CD8-positive, alpha-beta memory T cell (primary cell): Measurements from ENCODE around the gene ZNF592. TPM values are rescaled to one million over a fixed set of nuclear protein-coding genes. Genes with fewer than 3 reads are reported as not detected.

Experiments
- CTCF ChIA-PET: fragments of 350-600 bp; sonication (Branson Sonifier 250); formaldehyde crosslinking; loops from one replicate; lab custom pipeline; 2021; ENCODE audit warnings: antibody characterized with exemption; lab: Charles Lee
- POLR2A ChIA-PET: fragments of 350-600 bp; sonication (Branson Sonifier 250); formaldehyde crosslinking; loops from one replicate; lab custom pipeline; 2021; ENCODE audit warnings: antibody characterized with exemption; lab: Charles Lee
- DNase-seq, 5 donors: peaks; one replicate each; pipeline versions ENCODE4 v3.0.0 to v3.0.0-alpha.2; 2020 to 2022; ENCODE audit warnings: mixed read lengths in 1 of 5
- H3K27ac ChIP-seq: one replicate; pipeline ENCODE4 v1.7.0; 2013; ENCODE audit warnings: low read depth, mild to moderate bottlenecking, low read length, moderate library complexity
- H3K27me3 ChIP-seq: 2 replicates; pipeline ENCODE4 v1.7.0; 2013; ENCODE audit warnings: low read length, mild to moderate bottlenecking; ENCODE audit not compliant: insufficient read depth, poor library complexity, severe bottlenecking
- H3K36me3 ChIP-seq: 2 replicates; pipeline ENCODE4 v1.7.0; 2013; ENCODE audit warnings: mild to moderate bottlenecking, low read length, moderate library complexity; ENCODE audit not compliant: insufficient read depth
- H3K4me1 ChIP-seq: 2 replicates; pipeline ENCODE4 v1.7.0; 2013; ENCODE audit warnings: mild to moderate bottlenecking, low read length, moderate library complexity; ENCODE audit not compliant: insufficient read depth
- H3K4me3 ChIP-seq: 2 replicates; pipeline ENCODE4 v1.7.0; 2013; ENCODE audit warnings: mild to moderate bottlenecking, low read length
- H3K9me3 ChIP-seq: 2 replicates; pipeline ENCODE4 v1.7.0; 2013; ENCODE audit warnings: mild to moderate bottlenecking, low read length
- H3K27ac Mint-ChIP-seq, 8 donors: one replicate each; pipeline ENCODE4 v1.8.0; 2020 to 2021; ENCODE audit warnings: mixed read lengths in 8 of 8, mild to moderate bottlenecking in 6 of 8, inconsistent platforms in 3 of 8, moderate library complexity in 3 of 8
- H3K27me3 Mint-ChIP-seq, 2 donors: one replicate each; pipeline ENCODE4 v1.8.0; 2020 to 2021; ENCODE audit warnings: mixed read lengths in 2 of 2, mild to moderate bottlenecking in 1 of 2, moderate library complexity in 1 of 2
- H3K36me3 Mint-ChIP-seq, 3 donors: one replicate each; pipeline ENCODE4 v1.8.0; 2020 to 2021; ENCODE audit warnings: mixed read lengths in 3 of 3, inconsistent platforms in 1 of 3, mild to moderate bottlenecking in 1 of 3
- H3K4me1 Mint-ChIP-seq, 3 donors: one replicate each; pipeline ENCODE4 v1.8.0; 2020 to 2021; ENCODE audit warnings: mixed read lengths in 3 of 3, inconsistent platforms in 1 of 3, mild to moderate bottlenecking in 1 of 3
- H3K4me3 Mint-ChIP-seq, 7 donors: one replicate each; pipeline ENCODE4 v1.8.0; 2020 to 2021; ENCODE audit warnings: mixed read lengths in 7 of 7, mild to moderate bottlenecking in 6 of 7, moderate library complexity in 4 of 7, inconsistent platforms in 2 of 7
- H3K9me3 Mint-ChIP-seq, 5 donors: one replicate each; pipeline ENCODE4 v1.8.0; 2020 to 2022; ENCODE audit warnings: mixed read lengths in 5 of 5, mild to moderate bottlenecking in 3 of 5, moderate library complexity in 2 of 5, inconsistent platforms in 1 of 5
- polyA plus RNA-seq: library from polyadenylated mRNA; unstranded; fragments of 300-500 nt; fragmentation: Illumina TruSeq; gene quantifications from one replicate; pipeline ENCODE4 v1.2.3, GENCODE V29; 2021
- total RNA-seq, 2 experiments: library from RNA; stranded (reverse); gene quantifications; one replicate each; pipeline ENCODE4 v1.2.3, GENCODE V29; 2021

Gene ZNF592
- total and polyA plus RNA-seq, 3 experiments from 2014 or later, result 10.4 to 33.1 (median 31.2) TPM

- POLR2A ChIA-PET, result interaction anchor here (0.8 to 4.8 kb wide), 11 partner anchors 10 to 265 kb away, joined by 3 to 75 read pairs (median 4); partner anchors contain the start of genes NMB, WDR73, ZNF592 and ZSCAN2
- no peaks in the 10 kb centered on the region for H3K9me3 Mint-ChIP-seq
Observed at GRCh38 chr15:84715441-84716035, 32.9 kb upstream of the ZNF592 start.

GRCh38 chr15:84716036-84716732 is 32.2 kb upstream of the ZNF592 start, which contains the start of gene SEC11A:
TSS of gene SEC11A (minus strand) at chr15:84716139. CDS start at chr15:84716075, 64 bp downstream.
- ChIA-PET POLR2A (interaction anchor here (0.8 to 4.8 kb wide), 13 partner anchors 9 to 265 kb away, joined by 3 to 75 read pairs (median 4); partner anchors contain the start of genes NMB, WDR73, ZNF592 and ZSCAN2), CTCF (interaction anchor here (0.7 to 5.7 kb wide), 15 partner anchors 8 to 118 kb away, joined by 3 to 33 read pairs (median 5); partner anchors contain the start of genes NMB, WDR73 and ZNF592)
- no peaks in the 10 kb centered on the region for H3K36me3 ChIP-seq
- Mint-ChIP-seq H3K4me1 (peaks cover 38 to 69% (median 60%) of the 10 kb centered on the region in 3 donors), H3K36me3 (peaks cover 0 to 30% (median 0%) of the 10 kb centered on the region in 3 donors), H3K27ac (peak within 1 kb of the TSS; percentile 93 to 100 (median 96)), H3K9me3 (no peaks in the 10 kb centered on the region), H3K4me3 (peak within 1 kb of the TSS; percentile 92 to 98 (median 95)), H3K27me3 (no peaks in the 10 kb centered on the region)
- H3K27ac ChIP-seq, result peak within 1 kb of the TSS; percentile 94
- peak; percentile 88 to 95 (median 89) for DNase-seq
- peak within 1 kb of the TSS; percentile 99 for H3K4me3 ChIP-seq
- H3K9me3 ChIP-seq, result no peaks in the 10 kb centered on the region
- H3K27me3 ChIP-seq, result no peaks in the 10 kb centered on the region
- peaks cover 40% of the 10 kb centered on the region for H3K4me1 ChIP-seq

More at GRCh38 chr15:84715441-84716035, 32.9 kb upstream of the ZNF592 start:
- H3K4me3 ChIP-seq, result peak overlapping the region; percentile 99
- no peaks in the 10 kb centered on the region for H3K27me3 ChIP-seq
- H3K27ac ChIP-seq, result peak overlapping the region; percentile 94
- peaks cover 38% of the 10 kb centered on the region for H3K4me1 ChIP-seq
- DNase-seq, result peak in 3 of 5 donors; percentile 7 to 53 (median 25)
- Mint-ChIP-seq H3K27ac (peak overlapping the region; percentile 93 to 100 (median 96)), H3K36me3 (peaks cover 0 to 35% (median 0%) of the 10 kb centered on the region in 3 donors), H3K27me3 (no peaks in the 10 kb centered on the region), H3K4me1 (peaks cover 35 to 64% (median 56%) of the 10 kb centered on the region in 3 donors), H3K4me3 (peak overlapping the region; percentile 92 to 98 (median 95))
- no peaks in the 10 kb centered on the region for H3K36me3 ChIP-seq
- H3K9me3 ChIP-seq, result no peaks in the 10 kb centered on the region
- CTCF ChIA-PET, result interaction anchor here (0.7 to 5.7 kb wide), 12 partner anchors 9 to 117 kb away, joined by 3 to 33 read pairs (median 6); partner anchors contain the start of genes NMB, WDR73 and ZNF592

DNA sequence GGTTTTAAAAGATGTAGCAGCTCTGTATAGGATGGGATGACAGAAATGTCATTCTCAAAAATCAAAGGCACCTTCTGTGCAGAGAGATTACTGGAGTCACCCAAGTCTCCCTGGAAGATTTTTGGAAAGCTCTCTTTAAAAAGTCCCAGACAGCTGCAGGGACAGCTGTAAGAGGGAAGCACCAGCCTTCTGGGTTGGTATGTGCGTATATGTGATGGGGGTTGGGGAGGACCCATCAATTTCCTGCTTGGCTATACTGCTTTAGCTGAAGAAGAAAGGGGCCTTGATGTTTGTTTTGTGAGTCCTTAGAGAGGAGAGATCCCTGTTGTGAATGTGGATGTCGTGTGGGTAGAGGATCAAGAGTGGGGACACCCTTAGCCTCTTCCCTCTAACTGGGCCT is 27.0 kb upstream of the ZNF592 start:
- CTCF ChIA-PET, result interaction anchor here (0.8 to 1.4 kb wide), 5 partner anchors 9 to 29 kb away, joined by 3 to 4 read pairs (median 4); no protein-coding TSS in a partner anchor
- POLR2A ChIA-PET, result interaction anchor here (0.6 to 6.2 kb wide), 3 partner anchors 9 to 26 kb away, joined by 3 to 54 read pairs (median 12); no protein-coding TSS in a partner anchor
- H3K27ac Mint-ChIP-seq, result peak overlapping the region in 7 of 8 donors; percentile 72 to 90 (median 79)
- Histone ChIP-seq H3K36me3 (no peaks in the 10 kb centered on the region), H3K4me1 (peaks cover 63% of the 10 kb centered on the region), H3K4me3 (peak overlapping the region; percentile 23), H3K27ac (no peak overlapping the region), H3K9me3 (no peaks in the 10 kb centered on the region), H3K27me3 (no peaks in the 10 kb centered on the region)
- DNase-seq, result peak in 1 of 5 donors; percentile 55
- peaks cover 46 to 76% (median 60%) of the 10 kb centered on the region in 3 donors for H3K4me1 Mint-ChIP-seq
- peaks cover 0 to 7% (median 0%) of the 10 kb centered on the region in 3 donors for H3K36me3 Mint-ChIP-seq
- H3K27me3 Mint-ChIP-seq, result no peaks in the 10 kb centered on the region
- H3K9me3 Mint-ChIP-seq, result no peaks in the 10 kb centered on the region
- H3K4me3 Mint-ChIP-seq, result peak overlapping the region in 6 of 7 donors; percentile 33 to 82 (median 58)

- H3K27ac Mint-ChIP-seq, result no peak overlapping the region
- no peaks in the 10 kb centered on the region for H3K27me3 Mint-ChIP-seq
- ChIA-PET CTCF (interaction anchor here (3.6 kb wide), 1 partner anchor 13 kb away, joined by 15 read pairs; no protein-coding TSS in a partner anchor), POLR2A (interaction anchor here (1.0 to 6.2 kb wide), 2 partner anchors 12 to 25 kb away, joined by 3 to 54 read pairs; no protein-coding TSS in a partner anchor)
- peaks cover 45 to 71% (median 49%) of the 10 kb centered on the region in 3 donors for H3K4me1 Mint-ChIP-seq
- Histone ChIP-seq H3K36me3 (no peaks in the 10 kb centered on the region), H3K4me1 (peaks cover 54% of the 10 kb centered on the region), H3K4me3 (no peak overlapping the region), H3K27me3 (no peaks in the 10 kb centered on the region), H3K27ac (no peak overlapping the region), H3K9me3 (no peaks in the 10 kb centered on the region)
- no peaks in the 10 kb centered on the region for H3K36me3 Mint-ChIP-seq
- H3K9me3 Mint-ChIP-seq, result no peaks in the 10 kb centered on the region
- no peak overlapping the region for H3K4me3 Mint-ChIP-seq
- no peak for DNase-seq
Observed at GRCh38 chr15:84722628-84723027, 25.8 kb upstream of the ZNF592 start.

DNA sequence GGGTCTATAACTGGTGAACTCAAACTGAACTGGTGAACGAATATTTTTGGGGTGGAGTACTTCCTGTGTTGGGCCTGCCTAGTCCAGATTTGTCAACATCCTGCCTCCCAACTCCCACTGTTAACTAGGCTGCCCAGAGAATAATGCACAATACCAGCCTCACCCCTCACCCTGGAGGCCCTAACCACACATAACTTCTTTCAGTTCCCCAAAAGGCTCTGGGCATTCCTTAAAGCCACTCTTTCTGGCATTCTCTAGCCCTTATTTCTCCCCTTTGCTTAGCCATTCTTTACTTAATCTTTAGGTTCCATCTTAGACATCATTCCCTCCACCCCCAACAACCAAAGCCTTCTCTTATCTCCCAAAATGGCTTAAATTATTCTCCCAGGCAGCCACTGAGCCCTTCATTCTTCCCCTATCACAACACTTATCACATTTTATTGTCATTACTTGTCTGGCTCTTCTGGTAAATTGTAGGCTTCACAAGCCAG is 23.3 kb upstream of the ZNF592 start:
- Histone ChIP-seq H3K9me3 (no peaks in the 10 kb centered on the region), H3K36me3 (no peaks in the 10 kb centered on the region), H3K4me3 (peak overlapping the region; percentile 57), H3K27me3 (no peaks in the 10 kb centered on the region), H3K4me1 (peaks cover 48% of the 10 kb centered on the region), H3K27ac (peak overlapping the region; percentile 40)
- no peaks in the 10 kb centered on the region for H3K36me3 Mint-ChIP-seq
- CTCF ChIA-PET, result interaction anchor here (0.9 to 3.6 kb wide), 4 partner anchors 9 to 22 kb away, joined by 4 to 15 read pairs (median 7); partner anchors contain the start of gene SEC11A
- no peaks in the 10 kb centered on the region for H3K27me3 Mint-ChIP-seq
- DNase-seq, result peak in 2 of 5 donors; percentile 30 to 31
- peaks cover 54 to 74% (median 54%) of the 10 kb centered on the region in 3 donors for H3K4me1 Mint-ChIP-seq
- H3K9me3 Mint-ChIP-seq, result no peaks in the 10 kb centered on the region
- POLR2A ChIA-PET, result interaction anchor here (0.5 to 6.2 kb wide), 5 partner anchors 9 to 24 kb away, joined by 5 to 54 read pairs (median 9); partner anchors contain the start of gene SEC11A
- peak overlapping the region; percentile 22 to 86 (median 76) for H3K4me3 Mint-ChIP-seq
- peak overlapping the region; percentile 30 to 92 (median 84) for H3K27ac Mint-ChIP-seq

DNA sequence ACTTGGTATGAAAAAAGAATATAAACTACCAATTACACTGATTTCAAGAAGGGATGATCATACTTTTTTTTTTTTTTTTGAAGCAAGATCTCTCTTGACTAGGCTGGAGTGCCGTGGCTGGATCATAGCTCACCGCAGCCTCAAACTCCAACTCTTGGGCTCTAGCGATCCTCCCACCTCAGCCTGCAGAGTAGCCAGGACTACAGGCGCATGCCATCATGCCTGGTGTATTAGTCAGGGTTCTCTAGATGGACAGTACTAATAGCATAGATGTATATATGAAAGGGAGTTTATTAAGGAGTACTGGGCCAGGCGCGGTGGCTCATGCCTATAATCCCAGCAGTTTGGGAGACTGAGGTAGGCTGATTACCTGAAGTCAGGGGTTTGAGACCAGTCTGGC is 21.0 kb upstream of the ZNF592 start:
- no peak overlapping the region for H3K4me3 Mint-ChIP-seq
- Histone ChIP-seq H3K36me3 (no peaks in the 10 kb centered on the region), H3K27me3 (no peaks in the 10 kb centered on the region), H3K4me1 (peaks cover 40% of the 10 kb centered on the region), H3K27ac (no peak overlapping the region), H3K9me3 (no peaks in the 10 kb centered on the region), H3K4me3 (no peak overlapping the region)
- CTCF ChIA-PET, result interaction anchor here (1.0 kb wide), 1 partner anchor 18 kb away, joined by 3 read pairs; no protein-coding TSS in a partner anchor
- DNase-seq, result no peak
- POLR2A ChIA-PET, result interaction anchor here (1.4 kb wide), 1 partner anchor 20 kb away, joined by 4 read pairs; no protein-coding TSS in a partner anchor
- no peaks in the 10 kb centered on the region for H3K9me3 Mint-ChIP-seq
- no peaks in the 10 kb centered on the region for H3K36me3 Mint-ChIP-seq
- no peaks in the 10 kb centered on the region for H3K27me3 Mint-ChIP-seq
- H3K4me1 Mint-ChIP-seq, result peaks cover 38 to 58% (median 39%) of the 10 kb centered on the region in 3 donors
- no peak overlapping the region for H3K27ac Mint-ChIP-seq

GRCh38 chr15:84731774-84732173 is 16.6 kb upstream of the ZNF592 start:
- no peaks in the 10 kb centered on the region for H3K9me3 Mint-ChIP-seq
- Histone ChIP-seq H3K9me3 (no peaks in the 10 kb centered on the region), H3K27ac (no peak overlapping the region), H3K36me3 (no peaks in the 10 kb centered on the region), H3K4me1 (peaks cover 44% of the 10 kb centered on the region), H3K4me3 (no peak overlapping the region), H3K27me3 (no peaks in the 10 kb centered on the region)
- no peaks in the 10 kb centered on the region for H3K36me3 Mint-ChIP-seq
- no peak overlapping the region for H3K4me3 Mint-ChIP-seq
- peaks cover 51 to 65% (median 53%) of the 10 kb centered on the region in 3 donors for H3K4me1 Mint-ChIP-seq
- no peaks in the 10 kb centered on the region for H3K27me3 Mint-ChIP-seq
- no peak overlapping the region for H3K27ac Mint-ChIP-seq
- ChIA-PET CTCF (interaction anchor here (1.0 to 1.1 kb wide), 3 partner anchors 10 to 83 kb away, joined by 3 read pairs; no protein-coding TSS in a partner anchor), POLR2A (interaction anchor here (1.2 kb wide), 1 partner anchor 16 kb away, joined by 3 read pairs; the partner anchor contains the start of gene SEC11A)
- DNase-seq, result no peak
